GM12874 (cell line): ENCODE results near the gene DIS3L2.

Source experiments
- TF ChIP-seq, protein P1 (sequence below): IDR thresholded peaks from 2 replicates; pipeline ENCODE4 v1.5.1; 2011; ENCODE audit warnings: low read depth, mild to moderate bottlenecking, control low read depth, low read length, moderate library complexity; ENCODE audit not compliant: insufficient read depth

Gene DIS3L2

GRCh38 chr2:232097260-232097659 is 135.7 kb downstream of the DIS3L2 start:
- TF ChIP-seq, protein P1, sequence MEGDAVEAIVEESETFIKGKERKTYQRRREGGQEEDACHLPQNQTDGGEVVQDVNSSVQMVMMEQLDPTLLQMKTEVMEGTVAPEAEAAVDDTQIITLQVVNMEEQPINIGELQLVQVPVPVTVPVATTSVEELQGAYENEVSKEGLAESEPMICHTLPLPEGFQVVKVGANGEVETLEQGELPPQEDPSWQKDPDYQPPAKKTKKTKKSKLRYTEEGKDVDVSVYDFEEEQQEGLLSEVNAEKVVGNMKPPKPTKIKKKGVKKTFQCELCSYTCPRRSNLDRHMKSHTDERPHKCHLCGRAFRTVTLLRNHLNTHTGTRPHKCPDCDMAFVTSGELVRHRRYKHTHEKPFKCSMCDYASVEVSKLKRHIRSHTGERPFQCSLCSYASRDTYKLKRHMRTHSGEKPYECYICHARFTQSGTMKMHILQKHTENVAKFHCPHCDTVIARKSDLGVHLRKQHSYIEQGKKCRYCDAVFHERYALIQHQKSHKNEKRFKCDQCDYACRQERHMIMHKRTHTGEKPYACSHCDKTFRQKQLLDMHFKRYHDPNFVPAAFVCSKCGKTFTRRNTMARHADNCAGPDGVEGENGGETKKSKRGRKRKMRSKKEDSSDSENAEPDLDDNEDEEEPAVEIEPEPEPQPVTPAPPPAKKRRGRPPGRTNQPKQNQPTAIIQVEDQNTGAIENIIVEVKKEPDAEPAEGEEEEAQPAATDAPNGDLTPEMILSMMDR = no peak

DNA sequence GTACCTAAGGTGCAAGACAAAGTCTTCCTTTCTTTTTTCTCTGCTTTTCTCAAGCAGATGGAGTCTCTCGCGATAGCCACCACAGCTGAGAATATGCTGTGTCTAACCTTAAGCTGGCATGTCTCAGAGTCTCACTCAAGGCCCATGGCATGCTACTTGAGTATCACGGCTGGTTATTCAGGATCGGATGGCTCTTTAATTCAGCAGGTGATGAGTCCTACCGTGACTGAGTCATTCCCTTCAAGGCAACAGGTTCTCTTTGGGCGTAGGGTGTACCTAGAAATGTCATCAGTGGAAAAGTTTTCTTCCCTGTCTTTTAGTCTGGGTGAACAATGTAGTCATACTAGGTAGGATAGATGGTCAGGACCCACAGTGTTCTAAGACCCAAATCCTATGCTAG is 136.2 kb downstream of the DIS3L2 start:
- TF ChIP-seq, protein P1 = no peak

DNA sequence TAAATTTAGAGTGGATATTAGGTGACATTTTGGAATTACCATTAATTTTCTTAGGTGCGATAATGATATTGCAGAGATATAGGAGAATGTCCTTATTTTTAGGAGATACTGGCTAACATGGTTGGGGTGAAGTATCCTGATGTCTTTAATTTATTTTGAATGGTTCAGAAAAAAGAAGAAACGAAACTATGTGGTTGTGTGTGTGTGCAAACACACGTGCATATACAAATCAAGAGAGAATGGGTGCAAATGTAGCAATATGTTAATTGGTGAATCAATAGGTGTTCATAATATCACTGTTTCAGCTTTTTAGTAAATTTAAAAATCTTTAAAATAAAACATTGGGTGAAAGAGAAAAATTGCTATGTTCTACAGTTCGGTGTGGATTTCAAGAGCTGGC is 140.9 kb downstream of the DIS3L2 start:
- TF ChIP-seq, protein P1 = no peak

DNA sequence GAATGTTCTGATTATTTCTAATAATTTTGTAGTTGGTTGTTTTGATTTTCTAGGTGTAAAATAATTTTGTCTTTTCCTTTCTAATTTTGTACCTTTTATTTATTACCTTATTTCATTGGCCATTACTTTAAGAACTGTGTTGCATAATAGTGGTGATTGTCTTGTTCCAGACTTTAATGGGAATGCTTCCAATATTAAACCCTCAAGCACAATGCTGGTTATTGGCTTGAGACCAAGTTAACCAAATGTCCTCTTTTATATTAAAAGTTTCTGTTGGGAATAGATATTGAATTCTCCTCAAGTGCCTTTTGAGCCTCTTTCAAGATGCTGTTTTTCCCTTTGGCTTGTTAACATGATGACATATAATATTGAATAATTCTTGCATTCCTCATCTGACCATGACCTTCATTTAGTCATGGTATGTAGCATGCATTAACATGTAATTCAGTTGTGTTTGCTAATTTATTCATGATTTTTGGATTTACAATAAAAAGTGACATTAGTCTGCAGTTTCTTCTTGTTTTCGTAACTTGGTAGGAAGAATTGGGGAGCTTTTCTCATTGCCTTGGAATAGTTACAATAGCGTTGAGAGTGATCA is 141.7 kb downstream of the DIS3L2 start:
- TF ChIP-seq, protein P1 = no peak

- TF ChIP-seq, protein P1 = no peak
Measured at GRCh38 chr2:232104076-232104646, 142.6 kb downstream of the DIS3L2 start.

DNA sequence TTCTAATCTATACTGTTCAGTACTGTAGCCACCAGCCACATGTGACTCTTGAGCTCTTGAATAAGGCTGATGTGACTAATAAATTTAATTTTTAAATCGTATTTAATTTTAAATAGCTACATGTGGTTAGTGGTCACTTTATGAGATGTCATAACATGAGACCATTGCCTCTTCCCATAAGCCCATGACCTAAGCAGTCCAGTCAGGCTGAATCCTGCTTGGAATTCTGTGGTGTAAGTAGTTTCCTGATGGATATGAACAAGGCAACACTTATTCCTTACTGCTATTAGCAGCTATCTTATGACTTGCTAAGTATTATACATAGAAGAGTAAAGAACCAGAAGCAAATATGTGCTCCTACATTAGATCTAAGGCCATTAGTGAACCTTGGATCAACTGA is 150.0 kb downstream of the DIS3L2 start:
- TF ChIP-seq, protein P1 = no peak

GRCh38 chr2:232113821-232114220 is 152.3 kb downstream of the DIS3L2 start:
- TF ChIP-seq, protein P1 = no peak
